PC-9 (cell line): Measurements from ENCODE around the gene BRPF1. TPM values are rescaled to one million over a fixed set of nuclear protein-coding genes. Genes with fewer than 3 reads are reported as not detected.

Experiments
- BruUV-seq: library from RNA; stranded (reverse); fragments of 400-500 nt; replicated peaks from 2 replicates; lab custom pipeline; 2021; lab: Mats Ljungman, UMichigan
- CTCF ChIA-PET: fragments of 300-600 bp; sonication (Branson Sonifier 250); formaldehyde crosslinking; loops from one replicate; lab custom pipeline; 2022; ENCODE audit warnings: antibody characterized with exemption; lab: Charles Lee
- POLR2A ChIA-PET: fragments of 300-600 bp; sonication (Branson Sonifier 250); formaldehyde crosslinking; loops from one replicate; lab custom pipeline; 2022; ENCODE audit warnings: antibody characterized with exemption; ENCODE audit not compliant: unreplicated experiment; lab: Charles Lee
- DNase-seq, 2 experiments: peaks; one replicate each; pipeline versions ENCODE4 v3.0.0 to v3.0.0-alpha.2; 2015 to 2022; ENCODE audit warnings: mixed read lengths in 1 of 2
- H2AFZ ChIP-seq: fragments of 200-600 bp; sonication (generic); 2 replicates; pipeline ENCODE4 v1.8.1; 2017; ENCODE audit warnings: antibody characterized with exemption
- H3F3A ChIP-seq: fragments of 200-600 bp; sonication (generic); 2 replicates; pipeline ENCODE4 v1.8.1; 2017; ENCODE audit warnings: antibody characterized with exemption, mild to moderate bottlenecking, low read depth; ENCODE audit not compliant: insufficient read depth
- H3K27ac ChIP-seq: fragments of 200-600 bp; sonication (generic); 2 replicates; pipeline ENCODE4 v1.6.1; 2016; ENCODE audit warnings: mixed run types
- H3K27me3 ChIP-seq: fragments of 200-600 bp; sonication (generic); 2 replicates; pipeline ENCODE4 v1.6.1; 2016; ENCODE audit warnings: low read depth, mixed run types; ENCODE audit not compliant: insufficient read depth
- H3K36me3 ChIP-seq: fragments of 200-600 bp; sonication (generic); 2 replicates; pipeline ENCODE4 v1.6.1; 2016; ENCODE audit warnings: low read depth, mixed run types
- H3K4me1 ChIP-seq: fragments of 200-600 bp; sonication (generic); replicated peaks from 2 replicates; pipeline ENCODE4 v1.6.1; 2016; ENCODE audit warnings: mixed run types; ENCODE audit not compliant: insufficient read depth
- H3K4me2 ChIP-seq: fragments of 200-600 bp; sonication (generic); 2 replicates; pipeline ENCODE4 v1.6.1; 2017; ENCODE audit warnings: mixed run types
- H3K4me3 ChIP-seq: fragments of 200-600 bp; sonication (generic); 2 replicates; pipeline ENCODE4 v1.6.1; 2016; ENCODE audit warnings: mixed run types
- H3K79me2 ChIP-seq: fragments of 200-600 bp; sonication (generic); 2 replicates; pipeline ENCODE4 v1.6.1; 2017; ENCODE audit warnings: low read depth, mixed run types
- H3K9me2 ChIP-seq: fragments of 200-600 bp; sonication (generic); 2 replicates; pipeline ENCODE4 v1.8.1; 2017; ENCODE audit warnings: mild to moderate bottlenecking; ENCODE audit not compliant: insufficient read depth
- H3K9me3 ChIP-seq: fragments of 200-600 bp; sonication (generic); 2 replicates; pipeline ENCODE4 v1.8.1; 2016; ENCODE audit warnings: low read depth; ENCODE audit not compliant: insufficient read depth
- H4K20me1 ChIP-seq: fragments of 200-600 bp; sonication (generic); 2 replicates; pipeline ENCODE4 v1.8.1; 2017; ENCODE audit not compliant: insufficient read depth
- EZH2 ChIP-seq: fragments of 200-600 bp; sonication (generic); IDR thresholded peaks from 2 replicates; pipeline ENCODE4 v1.8.0; 2017; ENCODE audit warnings: antibody characterized with exemption, low read depth
- intact Hi-C: fragments of 100-400 bp; cut with micrococcal nuclease; formaldehyde crosslinking; loops from one replicate; pipeline ENCODE4 v1.10.0; 2022; ENCODE audit not compliant: unreplicated experiment
- total RNA-seq: library from RNA; stranded (reverse); gene quantifications from 2 replicates; pipeline ENCODE4 v1.2.3, GENCODE V29; 2021
- TF ChIP-seq, protein P1 (sequence below): fragments of 200-600 bp; sonication (generic); conservative IDR thresholded peaks from 2 replicates; pipeline ENCODE4 v1.6.1; 2017; ENCODE audit warnings: mixed run types, antibody characterized with exemption, mild to moderate bottlenecking, moderate library complexity

The BRPF1 gene
- total RNA-seq, 1 experiment from 2014 or later: 15.9 TPM

DNA sequence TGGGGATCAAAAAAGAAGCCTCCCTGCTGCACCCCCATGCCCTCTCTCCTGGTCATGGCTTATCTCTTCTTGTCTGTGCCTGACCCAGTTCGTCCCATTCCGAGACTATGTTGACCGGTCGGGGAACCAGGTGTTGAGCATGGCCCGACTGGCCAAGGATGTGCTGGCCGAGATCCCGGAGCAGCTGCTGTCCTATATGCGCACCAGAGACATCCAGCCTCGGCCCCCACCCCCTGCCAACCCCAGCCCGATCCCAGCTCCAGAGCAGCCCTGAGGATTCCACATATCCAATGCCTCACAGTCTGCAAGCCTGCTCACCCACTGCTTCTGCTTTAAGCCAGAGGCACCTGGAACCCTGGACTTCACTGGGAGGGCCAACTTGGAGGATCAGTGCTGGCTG is 2.1 kb upstream of the BRPF1 start:
- H3K4me2 ChIP-seq: no peak overlapping the region
- no peaks in the 10 kb centered on the region for H3K9me3 ChIP-seq
- H3K4me3 ChIP-seq: no peak overlapping the region
- no TSS peak for BruUV-seq
- no peak overlapping the region for H2AFZ ChIP-seq
- no peak overlapping the region for H3K27ac ChIP-seq
- intact Hi-C loops: no loop called here
- no peak for DNase-seq
- H3K36me3 ChIP-seq: no peaks in the 10 kb centered on the region
- H3K27me3 ChIP-seq: no peaks in the 10 kb centered on the region
- peaks cover 9% of the 10 kb centered on the region; the same call in 1 of the 2 replicates for H3F3A ChIP-seq
- ChIA-PET CTCF (no interaction called here), POLR2A (no interaction called here)
- H3K9me2 ChIP-seq: no peaks in the 10 kb centered on the region
- H3K79me2 ChIP-seq: peaks cover 28% of the 10 kb centered on the region
- peaks cover 16% of the 10 kb centered on the region; the same call in 1 of the 2 replicates for H4K20me1 ChIP-seq
- no peak for TF ChIP-seq EZH2
- TF ChIP-seq, protein P1, sequence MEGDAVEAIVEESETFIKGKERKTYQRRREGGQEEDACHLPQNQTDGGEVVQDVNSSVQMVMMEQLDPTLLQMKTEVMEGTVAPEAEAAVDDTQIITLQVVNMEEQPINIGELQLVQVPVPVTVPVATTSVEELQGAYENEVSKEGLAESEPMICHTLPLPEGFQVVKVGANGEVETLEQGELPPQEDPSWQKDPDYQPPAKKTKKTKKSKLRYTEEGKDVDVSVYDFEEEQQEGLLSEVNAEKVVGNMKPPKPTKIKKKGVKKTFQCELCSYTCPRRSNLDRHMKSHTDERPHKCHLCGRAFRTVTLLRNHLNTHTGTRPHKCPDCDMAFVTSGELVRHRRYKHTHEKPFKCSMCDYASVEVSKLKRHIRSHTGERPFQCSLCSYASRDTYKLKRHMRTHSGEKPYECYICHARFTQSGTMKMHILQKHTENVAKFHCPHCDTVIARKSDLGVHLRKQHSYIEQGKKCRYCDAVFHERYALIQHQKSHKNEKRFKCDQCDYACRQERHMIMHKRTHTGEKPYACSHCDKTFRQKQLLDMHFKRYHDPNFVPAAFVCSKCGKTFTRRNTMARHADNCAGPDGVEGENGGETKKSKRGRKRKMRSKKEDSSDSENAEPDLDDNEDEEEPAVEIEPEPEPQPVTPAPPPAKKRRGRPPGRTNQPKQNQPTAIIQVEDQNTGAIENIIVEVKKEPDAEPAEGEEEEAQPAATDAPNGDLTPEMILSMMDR: no peak
- peaks cover 19% of the 10 kb centered on the region for H3K4me1 ChIP-seq

DNA sequence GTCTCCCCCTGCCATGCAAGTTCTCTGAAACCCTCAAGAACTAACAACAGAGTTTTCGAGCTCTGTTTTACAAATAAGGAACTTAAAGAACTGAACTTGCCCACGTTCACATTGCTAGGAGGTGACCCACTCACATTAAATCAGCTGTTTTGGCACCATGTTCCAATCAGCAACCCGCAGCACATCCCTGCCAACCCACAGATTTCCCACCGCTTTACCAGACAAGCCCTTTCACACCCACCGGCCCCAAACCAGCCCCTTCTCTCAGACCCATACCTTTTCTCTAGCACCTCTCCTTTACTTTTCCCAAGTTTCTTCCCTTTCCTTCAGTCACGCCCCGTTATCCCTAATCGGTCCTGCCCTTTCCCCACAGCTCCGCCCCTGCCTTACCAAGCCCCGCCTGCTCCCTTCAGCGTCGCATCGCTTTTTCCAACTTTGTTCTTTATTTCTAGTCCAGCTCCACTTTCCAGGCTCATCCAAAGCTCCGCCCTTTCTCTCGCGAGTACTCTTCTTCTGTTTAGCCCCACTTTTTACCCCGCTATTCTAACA is 804 bp upstream of the BRPF1 start:
- H3K27me3 ChIP-seq: no peaks in the 10 kb centered on the region
- H4K20me1 ChIP-seq: peaks cover 26% of the 10 kb centered on the region; the same call in 1 of the 2 replicates
- no peaks in the 10 kb centered on the region for H3K9me2 ChIP-seq
- TF ChIP-seq EZH2: no peak
- TF ChIP-seq, protein P1: no peak
- CTCF ChIA-PET: interaction anchor here (0.6 to 0.7 kb wide), 2 partner anchors 15 to 140 kb away, joined by 3 to 4 read pairs; no protein-coding TSS in a partner anchor
- peaks cover 29% of the 10 kb centered on the region for H3K79me2 ChIP-seq
- peaks cover 19% of the 10 kb centered on the region for H3K4me1 ChIP-seq
- intact Hi-C loops: loop anchor here (1.0 to 5.0 kb wide), 3 partner anchors 19 to 228 kb away; partner anchors contain the start of genes ARPC4, OGG1 and TADA3
- peak overlapping the region; percentile 79 for H3K4me2 ChIP-seq
- H3K4me3 ChIP-seq: peak overlapping the region; percentile 62
- H3F3A ChIP-seq: peaks cover 9% of the 10 kb centered on the region; the same call in 1 of the 2 replicates
- no TSS peak for BruUV-seq
- H3K27ac ChIP-seq: no peak overlapping the region
- DNase-seq: no peak
- peak overlapping the region; percentile 88 for H2AFZ ChIP-seq
- H3K9me3 ChIP-seq: no peaks in the 10 kb centered on the region
- POLR2A ChIA-PET: interaction anchor here (0.6 to 0.7 kb wide), 3 partner anchors 182 to 880 kb away, joined by 3 to 13 read pairs (median 5); no protein-coding TSS in a partner anchor
- peaks cover 6% of the 10 kb centered on the region; the same call in 1 of the 2 replicates for H3K36me3 ChIP-seq

DNA sequence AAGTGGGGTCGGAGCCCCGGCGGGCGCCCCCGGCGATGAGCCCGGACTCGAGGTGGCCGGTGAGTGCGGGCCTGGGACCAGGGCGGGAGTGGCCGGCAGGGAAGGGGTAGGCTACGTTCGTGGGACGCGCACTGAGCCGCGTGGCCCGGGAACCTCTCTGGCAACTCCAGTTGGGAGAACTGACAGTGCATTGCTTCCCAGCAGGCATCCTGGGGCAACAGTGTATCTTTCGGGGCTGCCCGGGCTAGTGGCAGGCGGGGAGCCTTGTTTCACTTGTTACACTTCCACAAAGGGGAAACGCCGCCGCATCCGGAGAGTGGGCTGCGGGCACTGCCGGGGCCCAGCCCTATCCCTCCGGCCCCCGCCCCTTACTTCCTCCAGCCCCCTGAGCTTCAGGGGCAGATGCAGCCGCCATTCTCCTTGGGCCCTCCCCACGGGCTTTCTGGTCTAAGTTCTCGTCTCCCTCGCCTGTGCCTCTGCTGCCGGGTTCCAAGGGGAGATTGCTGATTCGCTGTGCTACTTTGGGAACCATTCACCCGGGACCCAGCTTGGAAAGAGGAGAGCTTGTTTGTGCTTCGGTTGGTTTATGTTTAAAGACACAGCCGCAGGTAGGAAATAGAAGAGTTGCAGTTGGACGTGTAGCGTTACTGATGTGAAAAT is 675 bp downstream of the BRPF1 start:
- H3K9me2 ChIP-seq: no peaks in the 10 kb centered on the region
- peaks cover 26% of the 10 kb centered on the region; the same call in 1 of the 2 replicates for H4K20me1 ChIP-seq
- DNase-seq: no peak
- no peak overlapping the region for H3K27ac ChIP-seq
- intact Hi-C loops: loop anchor here (5.0 kb wide), 2 partner anchors 60 to 230 kb away; partner anchors contain the start of genes ARPC4 and TADA3
- TF ChIP-seq, protein P1: no peak
- H3K27me3 ChIP-seq: no peaks in the 10 kb centered on the region
- H3K79me2 ChIP-seq: peaks cover 29% of the 10 kb centered on the region
- peak overlapping the region; percentile 95 for H3K4me3 ChIP-seq
- ChIA-PET POLR2A (no interaction called here), CTCF (interaction anchor here (0.6 to 0.7 kb wide), 2 partner anchors 233 to 384 kb away, joined by 3 to 4 read pairs; no protein-coding TSS in a partner anchor)
- peak overlapping the region; percentile 93 for H3K4me2 ChIP-seq
- H3K36me3 ChIP-seq: peaks cover 12% of the 10 kb centered on the region; the same call in 1 of the 2 replicates
- no TSS peak for BruUV-seq
- peak overlapping the region; percentile 94 for H2AFZ ChIP-seq
- H3K4me1 ChIP-seq: peaks cover 19% of the 10 kb centered on the region
- H3K9me3 ChIP-seq: no peaks in the 10 kb centered on the region
- H3F3A ChIP-seq: peaks cover 9% of the 10 kb centered on the region; the same call in 1 of the 2 replicates
